ENCODE results near the gene NCOR1. TPM values are rescaled to one million over a fixed set of nuclear protein-coding genes. Genes with fewer than 3 reads are reported as not detected.

The NCOR1 gene
- total and polyA plus RNA-seq, 2 experiments from 2014 or later = 102 to 132 TPM

GRCh38 chr17:16217002-16217635 lies 1.8 kb upstream of the NCOR1 start, which contains the start of gene PIGL:
Gene PIGL, plus strand, starts transcription at chr17:16217210. Its CDS starts 17 bp downstream, at chr17:16217227.
- peaks cover 78% of the 10 kb centered on the region for H3K79me2 ChIP-seq (replicated peaks; ENCODE audit: insufficient read depth)
- Mint-ChIP-seq H3K9me3 (no peaks in the 10 kb centered on the region), H3K27ac (peak within 1 kb of the TSS; percentile 97), H3K4me3 (peak within 1 kb of the TSS; percentile 96), H3K27me3 (ENCODE audit: insufficient read depth, low read depth, poor library complexity) (peaks cover 5% of the 10 kb centered on the region), H3K36me3 (ENCODE audit: low read depth) (no peaks in the 10 kb centered on the region), H3K4me1 (peaks cover 12% of the 10 kb centered on the region)
- peaks cover 9% of the 10 kb centered on the region; the same call in 1 of the 2 replicates for H3F3A ChIP-seq (replicated peaks; ENCODE audit: low read depth)
- DNase-seq (ENCODE audit: low spot score) = peak; percentile 96
- H3K36me3 ChIP-seq (ENCODE audit: insufficient read depth) = no peaks in the 10 kb centered on the region
- peaks cover 17% of the 10 kb centered on the region for H3K4me1 ChIP-seq (ENCODE audit: insufficient read depth)
- no peaks in the 10 kb centered on the region for H3K27me3 ChIP-seq (ENCODE audit: insufficient read depth)
- TF ChIP-seq NANOG (IDR thresholded peaks at IDR 0.05; ENCODE audit: borderline replicate concordance) = peak; percentile 19; the same call in 1 of the 2 replicates
- peak; percentile 71 for TF ChIP-seq ETS1 (IDR thresholded peaks at IDR 0.05)
- peak; percentile 60; the same call in 1 of the 2 replicates for TF ChIP-seq CREB1 (CRISPR knock-in tag; IDR thresholded peaks at IDR 0.05; ENCODE audit: low read depth)
- 0 out of 2 replicates have a peak, but pooled peaks have one; percentile 8 for TF ChIP-seq ZNF331 (CRISPR knock-in tag; IDR thresholded peaks at IDR 0.05; ENCODE audit: low read depth)
- TF ChIP-seq STAT1 (IDR thresholded peaks at IDR 0.05; ENCODE audit: unreplicated experiment) = no peak
- no peak for TF ChIP-seq EZH2phosphoT487 (IDR thresholded peaks at IDR 0.05; ENCODE audit: unreplicated experiment)
- TF ChIP-seq CTCF (conservative IDR thresholded peaks at IDR 0.05; ENCODE audit: low read depth in 2 of 2) = 0 out of 4 replicates have a peak, but pooled peaks of 1 of the 2 experiments have one; percentile 4
- TF ChIP-seq, protein P1, sequence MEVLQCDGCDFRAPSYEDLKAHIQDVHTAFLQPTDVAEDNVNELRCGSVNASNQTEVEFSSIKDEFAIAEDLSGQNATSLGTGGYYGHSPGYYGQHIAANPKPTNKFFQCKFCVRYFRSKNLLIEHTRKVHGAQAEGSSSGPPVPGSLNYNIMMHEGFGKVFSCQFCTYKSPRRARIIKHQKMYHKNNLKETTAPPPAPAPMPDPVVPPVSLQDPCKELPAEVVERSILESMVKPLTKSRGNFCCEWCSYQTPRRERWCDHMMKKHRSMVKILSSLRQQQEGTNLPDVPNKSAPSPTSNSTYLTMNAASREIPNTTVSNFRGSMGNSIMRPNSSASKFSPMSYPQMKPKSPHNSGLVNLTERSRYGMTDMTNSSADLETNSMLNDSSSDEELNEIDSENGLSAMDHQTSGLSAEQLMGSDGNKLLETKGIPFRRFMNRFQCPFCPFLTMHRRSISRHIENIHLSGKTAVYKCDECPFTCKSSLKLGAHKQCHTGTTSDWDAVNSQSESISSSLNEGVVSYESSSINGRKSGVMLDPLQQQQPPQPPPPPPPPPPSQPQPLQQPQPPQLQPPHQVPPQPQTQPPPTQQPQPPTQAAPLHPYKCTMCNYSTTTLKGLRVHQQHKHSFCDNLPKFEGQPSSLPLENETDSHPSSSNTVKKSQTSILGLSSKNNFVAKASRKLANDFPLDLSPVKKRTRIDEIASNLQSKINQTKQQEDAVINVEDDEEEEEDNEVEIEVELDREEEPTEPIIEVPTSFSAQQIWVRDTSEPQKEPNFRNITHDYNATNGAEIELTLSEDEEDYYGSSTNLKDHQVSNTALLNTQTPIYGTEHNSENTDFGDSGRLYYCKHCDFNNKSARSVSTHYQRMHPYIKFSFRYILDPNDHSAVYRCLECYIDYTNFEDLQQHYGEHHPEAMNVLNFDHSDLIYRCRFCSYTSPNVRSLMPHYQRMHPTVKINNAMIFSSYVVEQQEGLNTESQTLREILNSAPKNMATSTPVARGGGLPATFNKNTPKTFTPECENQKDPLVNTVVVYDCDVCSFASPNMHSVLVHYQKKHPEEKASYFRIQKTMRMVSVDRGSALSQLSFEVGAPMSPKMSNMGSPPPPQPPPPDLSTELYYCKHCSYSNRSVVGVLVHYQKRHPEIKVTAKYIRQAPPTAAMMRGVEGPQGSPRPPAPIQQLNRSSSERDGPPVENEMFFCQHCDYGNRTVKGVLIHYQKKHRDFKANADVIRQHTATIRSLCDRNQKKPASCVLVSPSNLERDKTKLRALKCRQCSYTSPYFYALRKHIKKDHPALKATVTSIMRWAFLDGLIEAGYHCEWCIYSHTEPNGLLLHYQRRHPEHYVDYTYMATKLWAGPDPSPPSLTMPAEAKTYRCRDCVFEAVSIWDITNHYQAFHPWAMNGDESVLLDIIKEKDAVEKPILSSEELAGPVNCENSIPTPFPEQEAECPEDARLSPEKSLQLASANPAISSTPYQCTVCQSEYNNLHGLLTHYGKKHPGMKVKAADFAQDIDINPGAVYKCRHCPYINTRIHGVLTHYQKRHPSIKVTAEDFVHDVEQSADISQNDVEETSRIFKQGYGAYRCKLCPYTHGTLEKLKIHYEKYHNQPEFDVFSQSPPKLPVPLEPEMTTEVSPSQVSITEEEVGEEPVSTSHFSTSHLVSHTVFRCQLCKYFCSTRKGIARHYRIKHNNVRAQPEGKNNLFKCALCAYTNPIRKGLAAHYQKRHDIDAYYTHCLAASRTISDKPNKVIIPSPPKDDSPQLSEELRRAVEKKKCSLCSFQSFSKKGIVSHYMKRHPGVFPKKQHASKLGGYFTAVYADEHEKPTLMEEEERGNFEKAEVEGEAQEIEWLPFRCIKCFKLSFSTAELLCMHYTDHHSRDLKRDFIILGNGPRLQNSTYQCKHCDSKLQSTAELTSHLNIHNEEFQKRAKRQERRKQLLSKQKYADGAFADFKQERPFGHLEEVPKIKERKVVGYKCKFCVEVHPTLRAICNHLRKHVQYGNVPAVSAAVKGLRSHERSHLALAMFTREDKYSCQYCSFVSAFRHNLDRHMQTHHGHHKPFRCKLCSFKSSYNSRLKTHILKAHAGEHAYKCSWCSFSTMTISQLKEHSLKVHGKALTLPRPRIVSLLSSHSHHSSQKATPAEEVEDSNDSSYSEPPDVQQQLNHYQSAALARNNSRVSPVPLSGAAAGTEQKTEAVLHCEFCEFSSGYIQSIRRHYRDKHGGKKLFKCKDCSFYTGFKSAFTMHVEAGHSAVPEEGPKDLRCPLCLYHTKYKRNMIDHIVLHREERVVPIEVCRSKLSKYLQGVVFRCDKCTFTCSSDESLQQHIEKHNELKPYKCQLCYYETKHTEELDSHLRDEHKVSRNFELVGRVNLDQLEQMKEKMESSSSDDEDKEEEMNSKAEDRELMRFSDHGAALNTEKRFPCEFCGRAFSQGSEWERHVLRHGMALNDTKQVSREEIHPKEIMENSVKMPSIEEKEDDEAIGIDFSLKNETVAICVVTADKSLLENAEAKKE (CRISPR knock-in tag; IDR thresholded peaks at IDR 0.05) = no peak
- TF ChIP-seq, protein P2, sequence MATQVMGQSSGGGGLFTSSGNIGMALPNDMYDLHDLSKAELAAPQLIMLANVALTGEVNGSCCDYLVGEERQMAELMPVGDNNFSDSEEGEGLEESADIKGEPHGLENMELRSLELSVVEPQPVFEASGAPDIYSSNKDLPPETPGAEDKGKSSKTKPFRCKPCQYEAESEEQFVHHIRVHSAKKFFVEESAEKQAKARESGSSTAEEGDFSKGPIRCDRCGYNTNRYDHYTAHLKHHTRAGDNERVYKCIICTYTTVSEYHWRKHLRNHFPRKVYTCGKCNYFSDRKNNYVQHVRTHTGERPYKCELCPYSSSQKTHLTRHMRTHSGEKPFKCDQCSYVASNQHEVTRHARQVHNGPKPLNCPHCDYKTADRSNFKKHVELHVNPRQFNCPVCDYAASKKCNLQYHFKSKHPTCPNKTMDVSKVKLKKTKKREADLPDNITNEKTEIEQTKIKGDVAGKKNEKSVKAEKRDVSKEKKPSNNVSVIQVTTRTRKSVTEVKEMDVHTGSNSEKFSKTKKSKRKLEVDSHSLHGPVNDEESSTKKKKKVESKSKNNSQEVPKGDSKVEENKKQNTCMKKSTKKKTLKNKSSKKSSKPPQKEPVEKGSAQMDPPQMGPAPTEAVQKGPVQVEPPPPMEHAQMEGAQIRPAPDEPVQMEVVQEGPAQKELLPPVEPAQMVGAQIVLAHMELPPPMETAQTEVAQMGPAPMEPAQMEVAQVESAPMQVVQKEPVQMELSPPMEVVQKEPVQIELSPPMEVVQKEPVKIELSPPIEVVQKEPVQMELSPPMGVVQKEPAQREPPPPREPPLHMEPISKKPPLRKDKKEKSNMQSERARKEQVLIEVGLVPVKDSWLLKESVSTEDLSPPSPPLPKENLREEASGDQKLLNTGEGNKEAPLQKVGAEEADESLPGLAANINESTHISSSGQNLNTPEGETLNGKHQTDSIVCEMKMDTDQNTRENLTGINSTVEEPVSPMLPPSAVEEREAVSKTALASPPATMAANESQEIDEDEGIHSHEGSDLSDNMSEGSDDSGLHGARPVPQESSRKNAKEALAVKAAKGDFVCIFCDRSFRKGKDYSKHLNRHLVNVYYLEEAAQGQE (IDR thresholded peaks at IDR 0.05; ENCODE audit: unreplicated experiment) = no peak
- peak; percentile 99 for TF ChIP-seq POLR2AphosphoS5 (IDR thresholded peaks at IDR 0.05; ENCODE audit: low read depth)
- TF ChIP-seq JUNB (IDR thresholded peaks at IDR 0.05; ENCODE audit: unreplicated experiment) = no peak
- TF ChIP-seq ZNF114 (CRISPR knock-in tag; IDR thresholded peaks at IDR 0.05) = no peak
- no peak for TF ChIP-seq EZH2 (IDR thresholded peaks at IDR 0.05; ENCODE audit: low read depth, unreplicated experiment)
- peak within 1 kb of the TSS; percentile 88 for H3K4me3 ChIP-seq
- H3K4me2 ChIP-seq = peak within 1 kb of the TSS; percentile 84
- no peaks in the 10 kb centered on the region for H3K9me2 ChIP-seq (ENCODE audit: insufficient read depth)
- peak; percentile 54 for ATAC-seq
- peaks cover 13% of the 10 kb centered on the region for H4K20me1 ChIP-seq (replicated peaks; ENCODE audit: insufficient read depth)
- H3K27ac ChIP-seq (ENCODE audit: low read depth) = peak within 1 kb of the TSS; percentile 97
- peak within 1 kb of the TSS; percentile 96 for H2AFZ ChIP-seq

Measured in GM23338 (cell line).